ENCODE results near the gene ATG2A. TPM values are rescaled to one million over a fixed set of nuclear protein-coding genes. Genes with fewer than 3 reads are reported as not detected.

The ATG2A gene
- total RNA-seq, 1 donor from 2014 or later = 14.1 TPM

- no peak for DNase-seq (ENCODE audit: low read depth)
These were observed 8.8 kb upstream of the ATG2A start for GRCh38 chr11:64925536-64926436.

GRCh38 chr11:64924910-64925284 lies 7.9 kb upstream of the ATG2A start:
- DNase-seq (ENCODE audit: low read depth) = peak; percentile 15

- peak; percentile 95 for DNase-seq (ENCODE audit: low read depth)
These were observed 7.2 kb upstream of the ATG2A start, which contains the start of gene PPP2R5B for GRCh38 chr11:64923944-64924909. TSS of gene PPP2R5B (plus strand) at chr11:64924689. CDS start at chr11:64925735, 1,046 bp downstream.

- no peak for DNase-seq (ENCODE audit: low read depth)
These were observed 6.2 kb upstream of the ATG2A start for GRCh38 chr11:64923151-64923661.

GRCh38 chr11:64921384-64921783 lies 4.4 kb upstream of the ATG2A start:
- no peak for DNase-seq (ENCODE audit: low read depth)

GRCh38 chr11:64920124-64920523 lies 3.1 kb upstream of the ATG2A start:
- DNase-seq (ENCODE audit: low read depth) = no peak

GRCh38 chr11:64919627-64920026 lies 2.6 kb upstream of the ATG2A start:
- DNase-seq (ENCODE audit: low read depth) = no peak

- peak; percentile 40 for DNase-seq (ENCODE audit: low read depth)
These were observed 1.0 kb upstream of the ATG2A start for GRCh38 chr11:64918017-64918416.

- no peak for DNase-seq (ENCODE audit: low read depth)
These were observed 620 bp upstream of the ATG2A start for GRCh38 chr11:64917663-64917995.

- DNase-seq (ENCODE audit: low read depth) = no peak
These were observed 802 bp downstream of the ATG2A start for GRCh38 chr11:64916040-64916774.

- DNase-seq (ENCODE audit: low read depth) = no peak
These were observed 1.6 kb downstream of the ATG2A start for GRCh38 chr11:64915376-64915887.

GRCh38 chr11:64914123-64914522 lies 2.9 kb downstream of the ATG2A start:
- DNase-seq (ENCODE audit: low read depth) = no peak

GRCh38 chr11:64913171-64913727 lies 3.8 kb downstream of the ATG2A start:
- DNase-seq (ENCODE audit: low read depth) = no peak

GRCh38 chr11:64911689-64912088 lies 5.3 kb downstream of the ATG2A start:
- no peak for DNase-seq (ENCODE audit: low read depth)

- no peak for DNase-seq (ENCODE audit: low read depth)
These were observed 5.9 kb downstream of the ATG2A start for GRCh38 chr11:64911142-64911541.

GRCh38 chr11:64910451-64911093 lies 6.4 kb downstream of the ATG2A start:
- no peak for DNase-seq (ENCODE audit: low read depth)

GRCh38 chr11:64909653-64910343 lies 7.2 kb downstream of the ATG2A start:
- no peak for DNase-seq (ENCODE audit: low read depth)

- no peak for DNase-seq (ENCODE audit: low read depth)
These were observed 8.2 kb downstream of the ATG2A start for GRCh38 chr11:64908766-64909165.

GRCh38 chr11:64906314-64906635 lies 10.7 kb downstream of the ATG2A start:
- no peak for DNase-seq (ENCODE audit: low read depth)

Data from myocyte (in vitro differentiated cells).